HEK293 (cell line): ENCODE data around the gene BSCL2.

Source experiments
- CTCF ChIA-PET: fragments of 350-600 bp; formaldehyde crosslinking; extraction: SDS; loops from one replicate; lab custom pipeline; 2021; ENCODE audit warnings: antibody characterized with exemption; lab: Yijun Ruan, JAX
- POLR2A ChIA-PET: fragments of 300-600 bp; formaldehyde crosslinking; extraction: SDS; loops from one replicate; lab custom pipeline; 2020; ENCODE audit warnings: antibody characterized with exemption, inconsistent platforms; lab: Yijun Ruan, JAX
- H3K27ac ChIP-seq: fragments of 200-500 bp; sonication (Bioruptor generic); 2 replicates; pipeline ENCODE4 v1.5.1; 2014; ENCODE audit warnings: low read depth, low read length, control low read depth, inconsistent platforms; ENCODE audit errors: extremely low read depth
- H3K36me3 ChIP-seq, 2 experiments: fragments of 200-500 bp in 1 of 2; sonication (Bioruptor generic) in 1 of 2; 1 replicate in 1 of 2; 2 replicates in 1 of 2; pipeline ENCODE4 v1.5.1; 2014 to 2017; ENCODE audit warnings: inconsistent platforms in 2 of 2, low read length in 2 of 2; ENCODE audit not compliant: control insufficient read depth in 2 of 2, insufficient read depth in 1 of 2
- H3K4me1 ChIP-seq: fragments of 200-500 bp; sonication (Bioruptor generic); 2 replicates; pipeline ENCODE4 v1.5.1; 2014; ENCODE audit warnings: mild to moderate bottlenecking, low read length, inconsistent platforms; ENCODE audit not compliant: control insufficient read depth, insufficient read depth
- H3K4me3 ChIP-seq: 2 replicates; pipeline ENCODE4 v1.5.1; 2011; ENCODE audit warnings: low read depth, mild to moderate bottlenecking, control low read depth, low read length, moderate library complexity
- H3K9me3 ChIP-seq: fragments of 200-500 bp; sonication (Bioruptor generic); 2 replicates; pipeline ENCODE4 v1.5.1; 2014; ENCODE audit warnings: low read depth, low read length, inconsistent platforms; ENCODE audit not compliant: control insufficient read depth, insufficient read depth
- KLF17 ChIP-seq: fragments of 450-650 bp; formaldehyde crosslinking; IDR thresholded peaks from 2 replicates; pipeline ENCODE4 v1.5.1; 2016; ENCODE audit warnings: missing biosample characterization, missing genetic modification characterization
- KLF9 ChIP-seq: fragments of 450-650 bp; formaldehyde crosslinking; IDR thresholded peaks from 2 replicates; pipeline ENCODE4 v1.5.1; 2016; ENCODE audit warnings: missing biosample characterization, missing genetic modification characterization, low read depth
- MZF1 ChIP-seq: fragments of 450-650 bp; formaldehyde crosslinking; IDR thresholded peaks from 2 replicates; pipeline ENCODE4 v1.5.1; 2017; ENCODE audit warnings: missing biosample characterization, missing genetic modification characterization, borderline replicate concordance
- OVOL3 ChIP-seq: fragments of 450-650 bp; formaldehyde crosslinking; IDR thresholded peaks from 2 replicates; pipeline ENCODE4 v1.5.1; 2016; ENCODE audit warnings: missing biosample characterization, missing genetic modification characterization
- SETDB1 ChIP-seq: IDR thresholded peaks from one replicate; pipeline ENCODE4 v1.6.1; 2017; ENCODE audit warnings: mild to moderate bottlenecking, low read length, moderate library complexity, mixed read lengths; ENCODE audit not compliant: insufficient read length
- SP7 ChIP-seq: fragments of 450-650 bp; formaldehyde crosslinking; IDR thresholded peaks from 2 replicates; pipeline ENCODE4 v1.5.1; 2016; ENCODE audit warnings: missing biosample characterization, missing genetic modification characterization
- TCF7L2 ChIP-seq: IDR thresholded peaks from 2 replicates; pipeline ENCODE4 v1.6.1; 2011; ENCODE audit warnings: low read depth, mild to moderate bottlenecking, inconsistent platforms, low read length, moderate library complexity, borderline replicate concordance
- YY1 ChIP-seq: fragments of 450-650 bp; formaldehyde crosslinking; IDR thresholded peaks from 2 replicates; pipeline ENCODE4 v1.5.1; 2018; ENCODE audit warnings: missing biosample characterization, missing genetic modification characterization
- ZBTB7A ChIP-seq: fragments of 450-650 bp; formaldehyde crosslinking; IDR thresholded peaks from 2 replicates; pipeline ENCODE4 v1.5.1; 2016; ENCODE audit warnings: low read depth, missing biosample characterization, missing genetic modification characterization
- ZFP37 ChIP-seq: fragments of 450-650 bp; formaldehyde crosslinking; IDR thresholded peaks from 2 replicates; pipeline ENCODE4 v1.5.1; 2016; ENCODE audit warnings: missing biosample characterization, missing genetic modification characterization
- ZNF19 ChIP-seq: fragments of 450-650 bp; formaldehyde crosslinking; IDR thresholded peaks from 2 replicates; pipeline ENCODE4; 2016; ENCODE audit warnings: missing biosample characterization, missing genetic modification characterization, low read depth
- ZNF311 ChIP-seq: fragments of 450-650 bp; formaldehyde crosslinking; IDR thresholded peaks from 2 replicates; pipeline ENCODE4 v1.5.1; 2017; ENCODE audit warnings: missing biosample characterization, missing genetic modification characterization, borderline replicate concordance
- ZNF324 ChIP-seq: fragments of 450-650 bp; formaldehyde crosslinking; IDR thresholded peaks from 2 replicates; pipeline ENCODE4 v1.5.1; 2016; ENCODE audit warnings: missing biosample characterization, missing genetic modification characterization
- ZNF394 ChIP-seq: fragments of 450-650 bp; formaldehyde crosslinking; IDR thresholded peaks from 2 replicates; pipeline ENCODE4 v1.5.1; 2016; ENCODE audit warnings: missing biosample characterization, missing genetic modification characterization, mild to moderate bottlenecking, moderate library complexity, borderline replicate concordance
- ZNF426 ChIP-seq: fragments of 450-650 bp; formaldehyde crosslinking; IDR thresholded peaks from 2 replicates; pipeline ENCODE4 v1.5.1; 2017; ENCODE audit warnings: missing biosample characterization, missing genetic modification characterization, mild to moderate bottlenecking, inconsistent platforms, moderate library complexity
- ZNF521 ChIP-seq: fragments of 450-650 bp; formaldehyde crosslinking; IDR thresholded peaks from 2 replicates; pipeline ENCODE4 v1.5.1; 2017; ENCODE audit warnings: missing biosample characterization, mild to moderate bottlenecking, missing genetic modification characterization
- ZNF561 ChIP-seq: fragments of 450-650 bp; IDR thresholded peaks from 2 replicates; pipeline ENCODE4 v1.5.1; 2018; ENCODE audit warnings: missing biosample characterization, missing genetic modification characterization, borderline replicate concordance
- ZNF580 ChIP-seq: fragments of 450-650 bp; formaldehyde crosslinking; IDR thresholded peaks from 2 replicates; pipeline ENCODE4 v1.5.1; 2016; ENCODE audit warnings: missing biosample characterization, missing genetic modification characterization
- ZNF626 ChIP-seq: fragments of 450-650 bp; sonication (Bioruptor Pico); formaldehyde crosslinking; IDR thresholded peaks from 2 replicates; pipeline ENCODE4 v1.5.1; 2018; ENCODE audit warnings: missing biosample characterization, missing genetic modification characterization, inconsistent platforms
- ZNF791 ChIP-seq: fragments of 450-650 bp; formaldehyde crosslinking; IDR thresholded peaks from 2 replicates; pipeline ENCODE4 v1.5.1; 2016; ENCODE audit warnings: missing biosample characterization, missing genetic modification characterization
- ZNF830 ChIP-seq: fragments of 450-650 bp; IDR thresholded peaks from 2 replicates; pipeline ENCODE4 v1.5.0; 2018; ENCODE audit warnings: missing biosample characterization, missing genetic modification characterization, low read depth, mild to moderate bottlenecking, moderate library complexity
- ZNF843 ChIP-seq: fragments of 450-650 bp; formaldehyde crosslinking; IDR thresholded peaks from 2 replicates; pipeline ENCODE4 v1.5.1; 2016; ENCODE audit warnings: missing biosample characterization, missing genetic modification characterization
- ZSCAN18 ChIP-seq: fragments of 450-650 bp; formaldehyde crosslinking; IDR thresholded peaks from 2 replicates; pipeline ENCODE4 v1.5.1; 2016; ENCODE audit warnings: missing biosample characterization, missing genetic modification characterization
- TF ChIP-seq, protein P1 (sequence below): fragments of 450-650 bp; formaldehyde crosslinking; IDR thresholded peaks from 2 replicates; pipeline ENCODE4 v1.5.1; 2016; ENCODE audit warnings: missing biosample characterization, missing genetic modification characterization

The BSCL2 gene

GRCh38 chr11:62752994-62753735, 45.9 kb upstream of the BSCL2 start:
- Histone ChIP-seq H3K4me3 (peak overlapping the region; percentile 21; the same call in 1 of the 2 replicates), H3K9me3 (no peaks in the 10 kb centered on the region), H3K36me3 (peaks cover 0 to 18% of the 10 kb centered on the region in 2 experiments; a peak in 2 of 3 replicates), H3K27ac (peak overlapping the region; percentile 32; the same call in 1 of the 2 replicates), H3K4me1 (no peaks in the 10 kb centered on the region)
- no peak for TF ChIP-seq OVOL3 (tag by site-specific recombination)
- TF ChIP-seq ZNF324 (tag by site-specific recombination), result no peak
- no peak for TF ChIP-seq ZNF791 (tag by site-specific recombination)
- no peak for TF ChIP-seq ZNF561
- no peak for TF ChIP-seq ZNF580
- TF ChIP-seq ZBTB7A (tag by site-specific recombination), result no peak
- no peak for TF ChIP-seq ZNF843 (tag by site-specific recombination)
- TF ChIP-seq ZFP37 (tag by site-specific recombination), result no peak
- no peak for TF ChIP-seq SETDB1
- no peak for TF ChIP-seq ZNF626 (tag by site-specific recombination)
- no peak for TF ChIP-seq MZF1 (tag by site-specific recombination)
- no peak for TF ChIP-seq ZNF394 (tag by site-specific recombination)
- TF ChIP-seq ZNF521 (tag by site-specific recombination), result no peak
- no peak for TF ChIP-seq KLF9 (tag by site-specific recombination)
- TF ChIP-seq ZSCAN18, result no peak
- no peak for TF ChIP-seq YY1 (tag by site-specific recombination)
- TF ChIP-seq KLF17 (tag by site-specific recombination), result no peak
- TF ChIP-seq SP7 (tag by site-specific recombination), result no peak
- TF ChIP-seq ZNF830, result no peak
- POLR2A ChIA-PET, result interaction anchor here (0.6 to 3.4 kb wide), 41 partner anchors 7 to 179 kb away, joined by 3 to 137 read pairs (median 6); partner anchors contain the start of genes B3GAT3, BSCL2, C11orf98 and CSKMT
- CTCF ChIA-PET, result interaction anchor here (0.9 to 2.7 kb wide), 6 partner anchors 16 to 110 kb away, joined by 3 to 11 read pairs (median 4); partner anchors contain the start of genes HNRNPUL2 and TMEM179B

DNA sequence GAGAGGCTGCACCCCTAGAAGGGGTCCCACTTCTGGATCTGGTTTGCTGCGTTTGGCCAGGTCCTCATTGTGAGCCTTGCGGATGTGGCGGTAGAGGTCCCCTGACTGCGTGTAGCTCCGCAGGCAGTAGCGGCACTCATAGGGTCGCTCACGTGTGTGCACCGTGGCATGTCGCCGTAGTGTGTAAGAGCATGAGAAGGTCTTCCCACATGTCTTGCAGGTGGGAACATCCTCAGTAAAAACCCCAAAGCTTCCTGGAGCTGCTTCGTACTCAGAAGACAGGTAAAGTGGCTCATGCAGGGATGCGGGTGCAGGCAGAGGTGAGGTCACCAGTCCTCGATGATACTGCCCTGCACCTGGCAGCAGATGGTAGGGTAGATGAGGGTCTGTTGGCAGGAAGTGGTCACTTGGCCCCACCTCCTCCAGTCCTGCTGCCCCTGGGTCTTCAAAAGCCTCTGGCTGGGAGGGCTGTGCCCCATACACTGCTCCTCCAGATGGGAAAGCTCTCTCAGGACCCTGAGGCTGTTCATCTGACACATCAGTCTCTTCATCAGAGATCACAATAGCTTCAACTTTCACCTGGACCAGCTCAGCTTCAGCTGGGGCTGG, 45.1 kb upstream of the BSCL2 start:
- POLR2A ChIA-PET, result interaction anchor here (0.5 to 2.6 kb wide), 4 partner anchors 9 to 159 kb away, joined by 3 to 28 read pairs (median 6); partner anchors contain the start of gene POLR2G
- Histone ChIP-seq H3K4me1 (no peaks in the 10 kb centered on the region), H3K9me3 (no peaks in the 10 kb centered on the region), H3K27ac (no peak overlapping the region), H3K36me3 (peaks cover 0 to 18% of the 10 kb centered on the region in 2 experiments; a peak in 2 of 3 replicates), H3K4me3 (no peak overlapping the region)
- CTCF ChIA-PET, result interaction anchor here (0.8 to 2.1 kb wide), 4 partner anchors 17 to 132 kb away, joined by 3 to 11 read pairs (median 4); no protein-coding TSS in a partner anchor
- no peak for TF ChIP-seq TCF7L2
- no peak for TF ChIP-seq ZNF426
- TF ChIP-seq ZNF19 (tag by site-specific recombination), result no peak
- no peak for TF ChIP-seq ZNF311
- TF ChIP-seq, protein P1, sequence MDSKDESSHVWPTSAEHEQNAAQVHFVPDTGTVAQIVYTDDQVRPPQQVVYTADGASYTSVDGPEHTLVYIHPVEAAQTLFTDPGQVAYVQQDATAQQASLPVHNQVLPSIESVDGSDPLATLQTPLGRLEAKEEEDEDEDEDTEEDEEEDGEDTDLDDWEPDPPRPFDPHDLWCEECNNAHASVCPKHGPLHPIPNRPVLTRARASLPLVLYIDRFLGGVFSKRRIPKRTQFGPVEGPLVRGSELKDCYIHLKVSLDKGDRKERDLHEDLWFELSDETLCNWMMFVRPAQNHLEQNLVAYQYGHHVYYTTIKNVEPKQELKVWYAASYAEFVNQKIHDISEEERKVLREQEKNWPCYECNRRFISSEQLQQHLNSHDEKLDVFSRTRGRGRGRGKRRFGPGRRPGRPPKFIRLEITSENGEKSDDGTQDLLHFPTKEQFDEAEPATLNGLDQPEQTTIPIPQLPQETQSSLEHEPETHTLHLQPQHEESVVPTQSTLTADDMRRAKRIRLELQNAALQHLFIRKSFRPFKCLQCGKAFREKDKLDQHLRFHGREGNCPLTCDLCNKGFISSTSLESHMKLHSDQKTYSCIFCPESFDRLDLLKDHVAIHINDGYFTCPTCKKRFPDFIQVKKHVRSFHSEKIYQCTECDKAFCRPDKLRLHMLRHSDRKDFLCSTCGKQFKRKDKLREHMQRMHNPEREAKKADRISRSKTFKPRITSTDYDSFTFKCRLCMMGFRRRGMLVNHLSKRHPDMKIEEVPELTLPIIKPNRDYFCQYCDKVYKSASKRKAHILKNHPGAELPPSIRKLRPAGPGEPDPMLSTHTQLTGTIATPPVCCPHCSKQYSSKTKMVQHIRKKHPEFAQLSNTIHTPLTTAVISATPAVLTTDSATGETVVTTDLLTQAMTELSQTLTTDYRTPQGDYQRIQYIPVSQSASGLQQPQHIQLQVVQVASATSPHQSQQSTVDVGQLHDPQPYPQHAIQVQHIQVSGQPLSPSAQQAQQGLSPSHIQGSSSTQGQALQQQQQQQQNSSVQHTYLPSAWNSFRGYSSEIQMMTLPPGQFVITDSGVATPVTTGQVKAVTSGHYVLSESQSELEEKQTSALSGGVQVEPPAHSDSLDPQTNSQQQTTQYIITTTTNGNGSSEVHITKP (tag by site-specific recombination), result no peak
